KMS-11 (cell line): ENCODE measurements around the gene TIMM50.

ENCODE experiments used
- H2AFZ ChIP-seq: fragments of 200-600 bp; sonication (generic); 2 replicates; pipeline ENCODE4 v1.6.1; 2016; ENCODE audit warnings: antibody characterized with exemption, mixed run types, low read depth
- H3K27ac ChIP-seq: fragments of 200-600 bp; sonication (generic); 2 replicates; pipeline ENCODE4 v1.6.1; 2016; ENCODE audit warnings: mild to moderate bottlenecking, mixed run types
- H3K27me3 ChIP-seq: fragments of 200-600 bp; sonication (generic); 2 replicates; pipeline ENCODE4 v1.6.1; 2017; ENCODE audit warnings: mild to moderate bottlenecking, low read depth, mixed run types, moderate library complexity; ENCODE audit not compliant: insufficient read depth
- H3K36me3 ChIP-seq: fragments of 200-600 bp; sonication (generic); 2 replicates; pipeline ENCODE4 v1.6.1; 2017; ENCODE audit warnings: mild to moderate bottlenecking, mixed run types; ENCODE audit not compliant: insufficient read depth
- H3K4me1 ChIP-seq: fragments of 200-600 bp; sonication (generic); 2 replicates; pipeline ENCODE4 v1.6.1; 2016; ENCODE audit warnings: mild to moderate bottlenecking, low read depth, mixed run types; ENCODE audit not compliant: poor library complexity, severe bottlenecking
- H3K4me2 ChIP-seq: fragments of 200-600 bp; sonication (generic); 2 replicates; pipeline ENCODE4 v1.7.0; 2016; ENCODE audit warnings: mild to moderate bottlenecking, mixed run types
- H3K4me3 ChIP-seq: fragments of 200-600 bp; sonication (generic); IDR thresholded peaks from 2 replicates; pipeline ENCODE4 v1.6.1; 2017; ENCODE audit warnings: low read depth, low read length, mixed read lengths; ENCODE audit not compliant: insufficient read depth
- H3K79me2 ChIP-seq: fragments of 200-600 bp; sonication (generic); 2 replicates; pipeline ENCODE4 v1.6.1; 2016; ENCODE audit warnings: low read depth, mixed run types; ENCODE audit not compliant: insufficient read depth
- H3K9ac ChIP-seq: fragments of 200-600 bp; sonication (generic); 2 replicates; pipeline ENCODE4 v1.6.1; 2016; ENCODE audit warnings: mild to moderate bottlenecking, mixed run types
- H4K20me1 ChIP-seq: fragments of 200-600 bp; sonication (generic); 2 replicates; pipeline ENCODE4 v1.6.1; 2016; ENCODE audit warnings: mild to moderate bottlenecking, mixed run types; ENCODE audit not compliant: insufficient read depth
- CTCF ChIP-seq: fragments of 200-600 bp; sonication (generic); conservative IDR thresholded peaks from 2 replicates; pipeline ENCODE4 v1.6.1; 2017; ENCODE audit warnings: low read depth, mild to moderate bottlenecking, antibody characterized with exemption, low read length, moderate library complexity, mixed read lengths

TIMM50 gene

DNA sequence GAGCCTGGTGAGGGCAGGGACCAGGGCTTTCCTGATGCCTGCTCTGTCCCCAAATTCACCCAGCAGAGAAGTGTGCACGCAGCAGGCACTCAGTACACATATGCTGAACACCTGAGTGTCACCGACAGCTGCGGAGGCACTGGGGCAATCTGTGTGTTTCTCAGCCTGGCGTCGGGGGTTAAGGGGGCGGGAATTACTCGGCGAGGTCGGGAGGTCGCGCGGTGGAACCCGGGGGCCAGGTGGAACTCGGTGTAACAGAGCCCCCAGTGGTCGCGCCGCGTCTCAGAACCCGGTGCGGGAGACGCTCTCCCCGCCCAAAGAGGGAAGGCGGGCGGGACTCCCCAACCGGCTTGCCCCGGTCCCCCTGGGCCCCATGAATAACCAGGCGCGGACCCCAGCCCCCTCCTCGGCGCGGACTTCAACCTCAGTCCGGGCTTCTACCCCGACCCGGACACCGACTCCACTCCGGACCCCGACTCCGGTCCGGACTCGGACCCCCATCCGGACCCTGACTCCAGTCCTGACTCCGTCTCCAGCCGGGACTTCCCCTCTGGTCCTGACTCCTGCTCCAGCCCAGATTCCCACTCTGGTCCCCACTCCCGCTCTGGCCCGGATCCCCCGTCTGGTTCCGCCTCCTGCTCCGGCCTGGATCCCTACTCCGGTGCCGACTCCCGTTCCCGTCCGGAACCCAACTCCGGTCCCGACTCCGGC is 34.4 kb downstream of the TIMM50 start, which contains the start of gene SELENOV:
SELENOV (plus strand) TSS at position 300 of the 711 bp plus-strand sequence; CDS start at position 374, 74 bp downstream.
- Histone ChIP-seq H2AFZ (no peak within 1 kb of the TSS), H3K36me3 (no peaks in the 10 kb centered on the region), H3K79me2 (no peaks in the 10 kb centered on the region), H3K4me1 (no peaks in the 10 kb centered on the region), H3K9ac (no peak within 1 kb of the TSS), H3K27me3 (peaks cover 7% of the 10 kb centered on the region; the same call in 1 of the 2 replicates), H3K27ac (no peak within 1 kb of the TSS), H3K4me2 (no peak within 1 kb of the TSS), H3K4me3 (no peak within 1 kb of the TSS), H4K20me1 (no peaks in the 10 kb centered on the region)
- TF ChIP-seq CTCF, result no peak

- no peaks in the 10 kb centered on the region for H3K4me1 ChIP-seq
- no peaks in the 10 kb centered on the region for H3K36me3 ChIP-seq
- H3K79me2 ChIP-seq, result no peaks in the 10 kb centered on the region
- peaks cover 7% of the 10 kb centered on the region; the same call in 1 of the 2 replicates for H3K27me3 ChIP-seq
- H3K27ac ChIP-seq, result no peak overlapping the region
- H3K4me3 ChIP-seq, result no peak overlapping the region
- H3K4me2 ChIP-seq, result no peak overlapping the region
- TF ChIP-seq CTCF, result no peak
- H2AFZ ChIP-seq, result no peak overlapping the region
- H4K20me1 ChIP-seq, result no peaks in the 10 kb centered on the region
- no peak overlapping the region for H3K9ac ChIP-seq
Measured at GRCh38 chr19:39515551-39516191, 35.0 kb downstream of the TIMM50 start.

DNA sequence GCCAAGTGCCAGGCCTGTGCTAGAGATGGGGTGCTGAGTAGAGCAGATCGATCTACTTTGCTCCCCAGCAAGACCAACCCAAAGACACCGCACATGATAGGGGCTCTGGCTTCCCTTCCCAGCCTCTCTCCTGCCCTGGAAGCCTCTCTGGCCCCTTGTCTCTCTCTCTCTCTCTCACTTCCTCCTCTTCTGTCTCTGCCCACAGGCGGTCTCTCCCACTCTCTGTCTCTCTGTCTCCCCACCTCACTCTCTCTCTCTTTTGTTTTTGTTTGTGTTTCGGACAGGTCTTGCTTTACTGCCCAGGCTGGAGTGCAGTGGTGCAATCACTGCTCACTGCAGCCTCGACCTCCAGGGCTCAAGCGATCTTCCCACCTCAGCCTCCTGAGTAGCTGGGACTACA is 35.6 kb downstream of the TIMM50 start:
- no peaks in the 10 kb centered on the region for H3K79me2 ChIP-seq

DNA sequence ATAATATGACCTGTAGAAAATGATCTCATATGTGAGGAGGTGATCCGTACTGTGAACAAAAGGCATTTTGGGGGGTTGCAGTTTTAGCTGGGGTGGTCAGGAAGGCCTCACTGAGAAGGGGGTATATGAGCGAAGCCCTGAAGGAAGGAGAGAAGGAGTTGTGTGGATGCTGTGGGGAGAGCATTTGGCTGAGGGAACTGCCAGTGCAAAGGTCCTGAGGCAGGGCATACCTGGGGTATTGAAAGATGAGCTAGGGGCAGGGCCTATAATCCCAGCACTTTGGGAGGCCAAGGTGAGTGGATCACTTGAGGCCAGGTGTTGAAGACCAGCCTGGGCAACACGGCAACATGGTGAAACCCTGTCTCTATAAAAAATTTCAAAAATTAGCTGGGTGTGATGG is 36.8 kb downstream of the TIMM50 start:
- H3K4me2 ChIP-seq, result no peak overlapping the region
- no peak overlapping the region for H3K27ac ChIP-seq
- TF ChIP-seq CTCF, result no peak
- no peaks in the 10 kb centered on the region for H4K20me1 ChIP-seq
- H3K36me3 ChIP-seq, result no peaks in the 10 kb centered on the region
- no peak overlapping the region for H3K9ac ChIP-seq
- H3K27me3 ChIP-seq, result peaks cover 7% of the 10 kb centered on the region; the same call in 1 of the 2 replicates
- no peaks in the 10 kb centered on the region for H3K4me1 ChIP-seq
- H2AFZ ChIP-seq, result no peak overlapping the region
- no peak overlapping the region for H3K4me3 ChIP-seq
- no peaks in the 10 kb centered on the region for H3K79me2 ChIP-seq

More for the DNA sequence above, 35.6 kb downstream of the TIMM50 start:
- Histone ChIP-seq H3K9ac (no peak overlapping the region), H2AFZ (no peak overlapping the region), H3K4me1 (no peaks in the 10 kb centered on the region), H3K27ac (no peak overlapping the region), H3K36me3 (no peaks in the 10 kb centered on the region), H4K20me1 (no peaks in the 10 kb centered on the region), H3K4me3 (no peak overlapping the region), H3K27me3 (peaks cover 7% of the 10 kb centered on the region; the same call in 1 of the 2 replicates), H3K4me2 (no peak overlapping the region)
- no peak for TF ChIP-seq CTCF
